GM19328 (cell line): ENCODE measurements around the gene DDX25.

ENCODE experiments used
- ATAC-seq: cut with Tn5 transposase; IDR thresholded peaks from one replicate; pipeline ENCODE4 v1.9.1; 2021; ENCODE audit warnings: mild to moderate bottlenecking, moderate library complexity; ENCODE audit not compliant: unreplicated experiment

Gene DDX25

DNA sequence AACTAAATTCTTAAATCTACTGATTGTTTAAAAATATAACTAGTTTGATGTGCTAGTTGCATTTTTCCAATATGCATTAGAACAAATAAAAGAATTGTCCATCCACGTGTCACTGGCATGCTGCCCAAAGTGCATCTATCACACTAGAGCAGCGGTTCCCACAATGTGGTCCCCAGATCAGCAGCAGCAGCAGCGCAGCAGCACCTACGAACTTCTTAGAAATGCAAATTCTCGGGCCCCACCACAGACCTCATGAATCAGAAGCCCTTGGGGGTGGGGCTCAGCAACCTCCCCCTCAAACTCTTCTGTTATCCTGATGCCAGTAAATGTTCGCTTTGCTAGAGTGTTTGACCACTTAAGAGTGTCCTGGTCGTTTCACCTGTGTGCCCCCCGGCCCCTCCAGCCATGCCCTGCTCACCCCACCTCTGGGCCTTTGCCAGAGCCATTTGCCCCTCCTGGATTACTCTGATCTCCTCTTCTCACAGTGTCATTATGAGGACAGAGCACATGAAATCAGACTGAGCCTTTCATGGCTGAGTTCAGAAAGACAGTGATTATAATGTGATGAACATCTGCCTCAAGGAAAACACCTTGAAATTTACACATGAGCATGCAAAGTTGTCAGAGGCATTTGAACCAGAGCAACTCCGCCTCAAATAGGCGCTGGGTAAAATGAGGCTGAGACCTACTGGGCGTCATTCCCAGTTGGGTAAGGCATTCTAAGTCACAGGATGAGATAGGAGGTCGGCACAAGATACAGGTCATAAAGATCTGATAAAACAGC, 28.9 kb downstream of the DDX25 start:
- no peak for ATAC-seq

DNA sequence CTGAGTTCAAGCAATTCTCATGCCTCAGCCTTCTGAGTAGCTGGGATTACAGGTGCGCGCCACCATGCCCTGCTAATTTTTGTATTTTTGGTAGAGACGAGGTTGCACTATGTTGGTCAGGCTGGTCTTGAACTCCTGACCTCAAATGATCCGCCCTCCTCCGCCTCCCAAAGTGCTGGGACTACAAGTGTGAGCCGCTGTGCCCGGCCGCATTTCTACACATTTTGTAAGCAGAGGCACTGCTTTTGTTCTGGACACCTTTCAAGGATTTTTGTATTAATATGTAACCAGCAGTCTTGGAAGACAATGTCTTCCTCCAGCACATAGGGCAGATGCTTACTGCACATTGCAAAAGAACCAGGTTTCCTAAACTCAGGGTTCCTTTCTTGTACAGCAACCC, 30.2 kb downstream of the DDX25 start:
- no peak for ATAC-seq

DNA sequence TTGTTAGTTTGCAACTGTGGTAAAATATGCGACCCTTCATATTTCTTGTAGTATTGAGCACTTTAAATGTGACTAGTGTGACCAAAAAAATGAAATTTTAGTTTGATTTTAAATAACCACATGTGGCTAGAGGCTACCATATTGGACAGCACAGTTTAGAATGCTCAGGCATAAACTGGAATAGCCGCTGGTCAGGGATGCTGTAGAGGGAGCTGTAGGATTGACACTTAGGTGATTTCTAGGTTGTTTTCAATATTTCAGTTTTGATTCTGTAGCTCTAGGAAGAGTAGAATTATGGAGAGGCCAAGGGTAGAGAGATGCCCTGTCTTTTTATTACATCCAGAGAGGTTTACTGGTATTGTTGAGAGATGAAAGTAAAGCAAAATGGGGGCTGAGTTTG, 30.7 kb downstream of the DDX25 start:
- no peak for ATAC-seq

DNA sequence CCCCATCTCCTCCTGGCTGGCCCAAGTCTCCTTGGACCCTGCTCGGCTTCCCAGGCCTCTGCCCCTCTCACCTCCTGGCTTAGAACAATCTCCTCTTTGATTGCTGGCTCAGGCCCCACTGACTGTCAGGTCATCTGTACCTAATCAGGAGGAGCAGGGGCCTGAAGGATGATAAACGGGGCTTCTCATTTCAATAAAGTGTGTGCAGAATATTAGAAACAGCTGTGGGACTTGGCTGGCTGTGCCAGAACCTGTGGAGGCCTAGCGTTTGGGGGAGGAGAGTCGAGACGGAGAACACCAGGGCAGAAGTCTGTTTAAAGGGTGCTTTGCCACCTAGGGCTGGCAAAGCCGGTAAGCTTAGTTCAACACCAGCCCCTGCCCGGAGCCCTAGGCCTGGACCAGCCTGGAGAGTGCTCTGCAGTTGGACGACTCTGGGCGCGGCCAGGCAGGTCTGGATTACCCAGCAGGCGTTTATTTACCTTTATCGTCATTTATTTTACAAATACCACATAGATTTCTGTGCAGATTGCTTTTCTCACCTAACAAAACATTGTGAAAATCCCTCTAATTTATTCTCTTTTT, 31.4 kb downstream of the DDX25 start:
- no peak for ATAC-seq

GRCh38 chr11:125938418-125938817, 34.1 kb downstream of the DDX25 start:
- no peak for ATAC-seq

DNA sequence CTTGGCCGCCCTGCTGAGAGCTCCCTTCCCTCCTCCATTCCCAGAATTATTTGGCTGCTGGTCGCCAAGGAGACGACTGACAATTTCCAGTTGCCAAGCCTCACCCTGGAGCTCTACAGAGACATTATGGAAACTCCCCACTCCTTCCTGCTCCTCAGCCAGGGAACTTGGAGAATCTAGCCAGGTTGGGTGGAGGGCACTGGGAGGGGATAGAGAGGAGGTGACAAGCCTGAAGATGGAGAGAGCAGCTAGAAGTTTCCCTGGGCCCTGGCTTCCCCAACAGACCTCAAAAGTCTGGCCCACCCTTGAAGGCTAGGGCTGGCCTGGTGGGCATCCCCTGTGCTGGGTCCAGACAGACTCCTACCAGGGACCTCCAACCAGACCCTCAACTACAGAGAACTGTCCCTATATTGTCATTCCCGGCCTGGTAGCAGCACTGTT, 34.8 kb downstream of the DDX25 start:
- ATAC-seq: no peak

DNA sequence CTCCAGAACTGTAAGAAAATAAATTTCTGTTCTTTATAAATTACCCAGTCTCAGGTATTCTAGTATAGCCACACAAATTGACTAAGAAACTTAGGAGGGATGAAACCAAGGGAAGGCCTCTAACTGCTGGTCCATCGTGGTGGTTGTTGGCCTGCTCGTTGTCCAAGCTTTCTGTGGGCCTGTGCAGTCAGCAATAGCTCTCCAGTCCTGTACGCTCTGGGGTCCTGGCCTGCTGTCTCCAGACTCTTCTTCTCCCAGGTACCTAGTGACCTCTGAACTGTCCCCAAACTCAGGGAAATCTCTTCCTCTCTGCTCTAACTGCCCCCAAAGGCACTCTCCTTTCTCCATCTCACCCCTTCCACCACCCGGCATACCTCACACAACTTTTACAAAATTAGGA, 35.8 kb downstream of the DDX25 start:
- ATAC-seq: no peak

- no peak for ATAC-seq
Observed at GRCh38 chr11:125941267-125941618, 36.9 kb downstream of the DDX25 start.

DNA sequence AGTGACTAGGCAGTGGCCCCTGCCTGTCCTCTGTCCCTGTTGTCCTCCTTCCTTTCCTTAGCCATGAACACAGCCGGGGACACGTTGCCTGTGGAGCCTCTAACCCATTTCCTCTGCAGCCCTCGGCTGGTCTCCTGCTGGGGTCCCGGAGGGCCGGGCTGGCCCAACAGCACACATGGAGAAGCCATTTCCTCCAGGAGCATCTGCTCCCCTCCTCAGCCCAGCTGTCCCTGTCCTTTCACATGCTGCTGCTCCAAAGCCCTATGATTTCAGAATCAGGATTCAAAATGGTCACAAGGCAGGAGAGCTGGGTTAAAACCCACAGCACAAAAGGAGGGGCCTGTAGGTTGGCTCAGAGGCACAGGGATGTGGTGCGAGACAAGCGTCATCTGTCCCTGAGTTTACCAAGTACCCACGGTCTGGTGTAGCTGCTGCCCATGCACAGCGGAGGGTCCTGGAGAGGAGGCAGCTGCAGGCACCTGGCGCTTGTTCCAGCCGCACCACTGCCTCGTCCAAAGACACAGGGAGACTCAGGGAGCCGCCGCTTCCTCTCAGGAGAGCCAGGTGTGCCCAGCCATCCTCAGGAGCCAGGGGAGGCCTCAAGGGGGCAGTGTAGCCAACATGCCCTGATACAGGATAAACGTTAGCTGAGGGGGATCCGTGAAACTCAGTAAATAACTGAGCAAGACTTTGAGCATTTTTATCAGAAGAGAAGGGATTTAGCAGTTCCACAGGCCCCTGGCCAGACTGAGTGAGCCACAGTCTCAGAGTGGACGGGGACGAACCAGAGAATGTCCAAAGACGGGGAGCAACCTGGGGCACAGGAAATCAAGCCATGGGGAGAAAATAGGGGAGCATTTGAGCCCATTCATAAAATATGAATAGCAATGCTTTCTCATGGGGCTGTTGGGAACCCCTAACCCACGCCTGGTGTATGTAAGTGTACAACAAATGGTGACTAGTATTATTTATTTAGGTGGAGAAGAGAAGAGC, 37.6 kb downstream of the DDX25 start:
- no peak for ATAC-seq

- ATAC-seq: no peak
Observed at GRCh38 chr11:125942771-125943428, 38.6 kb downstream of the DDX25 start.

- ATAC-seq: no peak
Observed at GRCh38 chr11:125943661-125944349, 39.5 kb downstream of the DDX25 start.

DNA sequence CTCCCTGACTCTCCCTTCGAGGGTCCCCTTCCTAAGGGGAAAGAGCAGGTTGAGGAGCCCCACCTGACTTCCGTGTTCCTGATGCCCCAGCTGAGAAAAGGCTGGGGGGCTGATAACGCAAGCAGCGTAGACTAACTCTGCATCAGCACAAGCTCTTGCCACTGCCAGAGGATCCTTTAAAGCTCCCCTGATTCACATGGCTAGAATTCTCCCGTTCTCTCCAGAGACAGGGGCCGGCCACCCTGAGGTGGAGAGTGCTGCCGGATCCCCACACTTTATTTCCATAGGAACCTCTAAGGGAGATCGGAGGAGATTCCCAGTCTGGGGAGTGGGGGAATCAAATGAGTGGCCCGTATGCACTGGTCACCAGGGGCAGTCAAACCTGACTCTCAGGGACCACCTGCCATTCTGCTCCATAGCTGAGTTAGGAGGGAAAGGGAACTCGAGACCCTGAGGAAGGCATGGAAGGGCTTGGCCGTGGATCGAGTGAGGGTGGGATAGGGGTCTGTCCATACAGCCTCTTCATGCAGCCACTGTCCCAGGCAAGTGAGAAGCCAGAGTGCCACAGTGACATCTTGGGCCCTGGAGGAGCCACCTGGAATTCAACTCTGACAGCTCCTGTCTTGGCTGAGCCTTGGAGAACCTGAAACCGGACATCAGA, 40.2 kb downstream of the DDX25 start:
- ATAC-seq: no peak

DNA sequence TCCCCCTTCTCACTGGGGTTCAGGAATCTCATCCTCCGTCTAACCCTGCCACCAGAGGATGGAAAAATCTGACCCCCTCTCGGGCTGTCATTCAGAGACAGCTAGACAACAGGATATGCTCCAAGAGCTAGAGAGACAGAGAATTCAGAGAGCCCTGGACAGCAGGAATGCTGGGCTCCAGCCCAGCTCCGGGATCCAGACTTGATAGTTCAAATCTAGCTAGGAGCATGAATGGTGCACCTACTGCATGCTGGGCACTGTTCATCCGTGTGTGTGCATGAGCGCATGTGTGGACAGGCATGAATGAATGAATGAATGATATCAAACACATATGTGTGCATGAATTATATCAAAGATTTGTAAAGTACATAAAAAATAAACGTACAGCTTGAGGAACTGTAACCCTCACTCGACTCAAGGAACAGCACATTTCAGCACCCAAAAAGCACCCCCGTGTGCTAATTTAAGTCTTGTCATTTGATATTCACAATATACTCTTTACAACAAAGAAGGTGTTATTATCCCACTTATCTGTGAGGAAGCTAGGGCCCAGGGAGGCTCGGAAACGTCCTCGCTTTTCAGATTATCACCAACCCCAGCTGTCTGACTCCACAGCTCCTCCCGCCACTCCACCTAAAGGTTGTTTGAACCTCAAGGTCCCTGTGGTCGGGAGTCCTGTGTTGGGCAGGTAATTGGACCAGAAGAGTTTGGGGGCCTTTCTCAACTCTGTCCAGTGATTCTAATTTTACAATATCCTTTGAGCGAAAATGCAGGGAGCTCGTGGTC, 40.9 kb downstream of the DDX25 start:
- ATAC-seq: no peak

DNA sequence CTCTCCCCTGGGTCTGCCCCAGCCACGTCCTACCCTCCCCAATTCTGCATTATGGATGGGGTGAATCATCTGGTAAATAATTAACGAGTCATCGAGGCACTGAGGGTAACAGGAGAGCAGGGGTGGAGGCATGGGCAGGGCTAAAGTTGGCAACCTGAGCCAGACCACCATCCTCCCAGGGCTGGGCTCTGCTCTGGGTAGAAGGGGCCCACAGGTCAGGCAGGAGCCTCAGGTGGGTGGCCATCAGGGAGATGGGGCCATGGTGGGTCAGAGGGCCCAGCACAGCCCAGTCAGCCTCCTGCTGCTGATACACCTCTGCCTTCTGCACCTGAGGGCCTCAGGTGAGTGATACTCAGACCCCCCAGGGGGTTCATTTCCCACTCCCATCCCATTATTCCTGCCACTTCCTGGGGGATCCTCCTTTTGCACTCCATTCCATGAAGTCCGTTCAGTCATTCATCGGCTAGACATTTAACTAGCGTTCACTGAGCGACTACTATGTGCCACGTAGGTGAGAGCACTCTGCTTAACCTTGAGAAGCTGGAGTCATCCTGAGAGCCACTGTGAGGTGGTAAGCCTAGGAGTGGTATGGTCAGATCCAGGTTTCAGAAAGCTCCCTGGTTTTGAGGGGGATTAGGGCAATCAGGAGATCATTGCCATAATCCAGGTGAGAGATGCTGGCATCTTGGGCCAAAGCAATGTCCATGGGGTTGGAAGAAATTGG, 41.7 kb downstream of the DDX25 start, which contains the start of gene VSIG10L2:
Gene VSIG10L2 (plus strand): TSS at position 248 of the 724 bp plus-strand sequence. CDS start 12 bp downstream, at position 260.
- no peak for ATAC-seq

DNA sequence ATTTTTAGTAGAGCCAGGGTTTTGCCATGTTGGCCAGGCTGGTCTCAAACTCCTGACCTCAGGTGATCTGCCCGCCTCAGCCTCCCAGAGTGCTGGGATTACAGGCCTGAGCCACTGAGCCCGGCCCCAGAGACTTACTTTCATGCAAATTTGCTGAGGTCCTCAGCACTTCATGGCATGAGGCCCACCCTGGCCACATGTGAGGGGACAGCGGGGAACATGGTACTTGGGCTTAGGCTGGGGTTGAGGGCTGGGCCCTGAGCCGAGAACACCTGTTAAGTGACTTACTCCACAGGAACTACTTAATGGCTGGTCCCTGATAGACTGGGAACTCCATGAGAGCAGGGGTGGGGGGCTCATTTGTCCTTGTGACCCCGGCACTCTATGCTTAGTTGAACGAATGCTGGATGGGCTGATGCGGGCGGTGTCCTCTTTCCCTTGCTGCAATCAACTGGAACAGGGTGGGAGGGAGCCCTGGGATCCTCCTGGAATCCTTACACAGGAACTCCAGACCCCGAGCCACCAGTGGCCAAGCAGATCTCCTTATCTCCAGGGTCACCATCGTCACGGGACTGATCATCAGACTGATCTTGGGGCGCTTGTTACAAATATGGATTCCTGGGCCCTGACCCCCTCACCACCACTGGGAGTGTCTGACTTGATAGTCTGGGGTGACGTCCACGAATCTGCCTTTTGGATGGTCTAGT, 42.6 kb downstream of the DDX25 start:
- ATAC-seq: no peak

DNA sequence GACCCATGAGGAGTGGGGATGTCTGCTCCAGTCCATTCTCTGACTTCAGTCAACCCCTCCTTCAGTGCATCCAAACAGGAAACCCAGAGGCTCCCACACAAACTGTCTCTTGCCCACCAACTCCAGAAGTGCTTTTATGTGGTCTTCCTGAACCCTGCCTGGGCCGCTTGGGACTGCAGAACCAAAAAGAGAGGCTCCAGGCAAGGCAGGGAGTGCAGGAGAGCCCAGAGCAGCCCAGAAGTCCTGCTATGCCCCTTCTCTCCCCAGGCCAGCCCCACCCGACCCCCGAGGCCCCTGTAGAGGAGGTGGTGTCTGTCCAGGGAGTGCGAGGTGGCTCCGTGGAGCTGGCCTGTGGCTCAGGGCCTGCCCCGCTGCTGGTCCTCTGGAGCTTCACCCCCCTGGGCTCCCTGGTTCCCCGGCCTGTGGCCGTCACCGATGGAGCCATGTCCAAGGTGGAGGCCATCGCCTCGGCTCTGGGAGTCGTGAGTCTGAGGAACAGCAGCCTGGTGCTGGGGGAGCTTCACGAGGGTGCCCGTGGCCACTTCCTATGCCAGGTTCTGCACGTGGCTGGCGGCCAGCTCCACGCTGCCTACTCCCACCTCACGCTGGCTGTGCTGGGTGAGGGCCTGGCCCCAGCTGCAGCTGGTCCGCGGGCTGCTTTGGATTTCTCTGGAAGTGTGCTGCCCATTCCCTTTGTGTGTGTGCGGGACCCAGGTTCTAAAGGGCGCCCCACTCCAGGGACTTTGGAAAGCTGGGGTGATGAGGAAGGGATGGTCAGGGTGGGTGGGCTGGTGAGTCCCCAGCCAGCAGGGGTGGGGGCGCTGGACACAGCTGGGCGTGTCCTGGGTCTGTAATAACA, 43.3 kb downstream of the DDX25 start:
- no peak for ATAC-seq
